ENCODE data around the gene SCGB1D1.
A peak's percentile ranks its signal among the peaks of the same experiment; 100 is the strongest.

SCGB1D1 gene

DNA sequence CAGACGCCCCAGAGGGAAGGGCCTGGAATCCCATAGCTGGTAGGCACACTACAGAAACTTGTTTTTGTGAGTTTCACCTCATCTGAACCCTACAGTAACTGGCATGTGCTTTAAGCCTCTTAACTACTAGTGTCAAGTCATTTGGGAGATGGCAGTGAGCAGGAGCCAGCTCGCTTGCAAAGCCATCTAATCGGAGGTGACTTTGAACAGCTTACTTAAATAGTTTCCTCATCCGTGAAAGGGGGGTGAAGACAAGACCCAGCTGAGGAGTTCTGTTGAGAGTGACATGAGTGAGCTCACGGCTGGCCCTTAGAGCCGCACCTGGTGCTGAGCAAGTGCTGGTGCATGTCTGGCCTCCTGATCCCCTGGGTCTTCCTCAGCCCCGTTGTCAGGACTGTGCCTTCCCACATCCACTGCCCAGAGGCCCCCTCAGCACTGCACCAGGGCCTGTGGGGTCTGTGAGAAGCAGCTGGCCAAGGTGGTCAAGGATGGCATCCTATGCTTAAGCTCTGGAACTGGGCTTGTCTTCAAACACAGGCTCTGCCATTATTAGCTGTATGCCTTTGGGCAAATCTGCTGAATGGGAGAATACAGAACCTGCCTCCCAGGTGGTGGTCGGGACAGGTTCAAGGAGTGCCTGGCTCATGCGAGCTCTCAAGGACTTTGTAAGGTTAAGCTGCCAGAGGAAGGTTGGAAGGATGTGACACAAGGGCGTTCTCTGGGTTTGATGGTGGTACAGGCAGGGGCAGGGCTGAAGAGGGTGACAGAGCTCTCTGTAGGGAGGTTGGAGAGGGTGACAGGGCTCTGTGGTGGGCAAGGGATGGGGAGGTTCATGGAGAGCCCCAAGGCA, 38.9 kb upstream of the SCGB1D1 start:
- DNase-seq (ENCODE audit: insufficient read length, low spot score) (no peak), FAIRE-seq (no peak)
- TF ChIP-seq POLR2A (IDR thresholded peaks at IDR 0.05; ENCODE audit: low read depth, low read length) = no peak

DNA sequence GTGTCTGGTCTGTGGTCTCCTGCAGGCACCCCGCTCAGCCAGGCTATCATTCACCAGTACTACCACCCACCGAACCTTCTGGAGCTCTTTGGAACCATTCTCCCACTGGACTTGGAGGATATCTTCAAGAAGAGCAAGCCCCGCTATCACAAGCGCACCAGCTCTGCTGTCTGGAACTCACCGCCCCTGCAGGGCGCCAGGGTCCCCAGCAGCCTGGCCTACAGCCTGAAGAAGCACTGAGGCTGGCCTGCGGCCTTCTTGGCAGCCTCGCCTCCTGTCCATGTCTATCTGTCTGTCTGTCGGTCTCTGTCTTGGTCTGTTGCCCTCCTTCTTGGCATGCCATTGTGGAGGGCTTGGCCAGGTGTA, 38.3 kb upstream of the SCGB1D1 start:
- no peak for TF ChIP-seq POLR2A (IDR thresholded peaks at IDR 0.05; ENCODE audit: low read depth, low read length)
- DNase-seq (ENCODE audit: insufficient read length, low spot score) (no peak), FAIRE-seq (no peak)

DNA sequence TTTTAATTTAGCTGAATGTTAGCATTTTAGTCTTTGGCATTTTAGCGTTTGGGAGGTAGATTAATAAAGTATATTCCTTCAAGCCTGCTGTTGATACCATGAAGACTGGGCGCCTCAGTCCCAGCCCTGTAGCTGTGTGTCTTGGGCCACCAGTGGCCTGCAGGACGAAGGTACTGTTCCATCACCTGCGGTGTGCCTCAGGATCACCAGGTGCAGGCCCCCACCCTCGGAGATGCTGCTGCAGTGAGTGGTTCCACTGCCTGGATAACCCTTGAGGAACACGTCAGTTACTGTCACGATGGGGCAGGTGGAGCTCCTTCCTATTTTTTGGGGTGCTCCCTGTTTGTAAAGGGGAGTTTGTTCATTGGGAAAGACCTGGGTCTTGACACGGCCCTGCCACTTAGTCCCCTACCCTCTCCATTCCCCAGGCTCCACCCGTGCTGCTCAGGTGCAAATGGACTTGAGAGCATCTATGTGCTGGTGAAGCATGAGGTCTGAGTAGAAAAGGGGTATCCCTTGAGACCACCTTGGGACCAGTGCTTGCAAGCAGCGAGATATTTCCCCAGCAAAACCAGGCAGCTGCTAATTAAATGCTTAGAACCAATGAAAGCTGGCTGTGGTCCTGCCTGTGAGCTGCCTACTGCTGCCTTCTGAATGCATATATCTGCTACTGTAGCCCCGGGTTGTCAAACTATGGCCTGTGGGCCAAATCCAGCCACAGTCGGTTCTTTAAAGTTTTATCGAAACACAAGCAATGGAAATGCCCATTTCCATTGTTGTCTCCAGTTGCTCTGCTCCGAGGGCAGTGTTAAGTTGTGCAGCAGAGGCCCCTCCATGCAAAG, 37.5 kb upstream of the SCGB1D1 start:
- DNase-seq (ENCODE audit: insufficient read length, low spot score) (no peak), FAIRE-seq (no peak)
- no peak for TF ChIP-seq POLR2A (IDR thresholded peaks at IDR 0.05; ENCODE audit: low read depth, low read length)

DNA sequence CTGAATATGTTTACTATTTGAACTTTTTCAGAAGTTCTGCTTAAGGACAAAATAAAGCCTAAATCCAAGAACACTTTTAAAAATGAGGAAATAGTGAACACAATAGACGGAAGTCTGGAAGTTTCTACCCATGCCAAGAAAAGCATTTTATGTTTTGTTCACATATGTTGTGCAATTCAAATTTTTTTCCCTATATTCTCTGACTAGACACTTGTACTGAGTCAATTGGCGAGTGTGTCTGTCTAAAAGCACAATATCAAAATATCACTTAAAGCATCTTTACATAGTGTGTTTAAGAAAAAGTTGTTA, 37.0 kb upstream of the SCGB1D1 start:
- no peak for DNase-seq (ENCODE audit: insufficient read length, low spot score)
- TF ChIP-seq POLR2A (IDR thresholded peaks at IDR 0.05; ENCODE audit: low read depth, low read length) = no peak
- no peak for FAIRE-seq

DNA sequence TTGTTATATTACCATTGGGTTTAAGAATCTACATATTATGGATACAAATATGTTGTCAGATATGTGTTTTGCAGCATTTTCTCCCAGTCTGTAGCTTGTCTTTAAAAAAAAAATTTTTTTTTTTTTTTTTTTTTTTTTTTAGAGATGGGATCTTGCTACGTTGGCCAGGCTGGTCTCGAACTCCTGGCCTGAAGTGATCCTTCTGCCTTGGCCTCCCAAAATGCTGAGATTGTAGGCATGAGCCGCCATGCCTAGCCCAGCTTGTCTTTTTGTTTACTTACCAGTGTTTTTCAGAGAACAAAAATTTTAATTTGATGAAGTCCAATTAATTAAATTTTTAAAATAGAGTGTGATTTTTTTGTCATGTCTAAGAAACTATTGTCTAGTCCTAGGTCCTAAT, 36.4 kb upstream of the SCGB1D1 start:
- FAIRE-seq = no peak
- TF ChIP-seq POLR2A (IDR thresholded peaks at IDR 0.05; ENCODE audit: low read depth, low read length) = no peak
- DNase-seq (ENCODE audit: insufficient read length, low spot score) = no peak

DNA sequence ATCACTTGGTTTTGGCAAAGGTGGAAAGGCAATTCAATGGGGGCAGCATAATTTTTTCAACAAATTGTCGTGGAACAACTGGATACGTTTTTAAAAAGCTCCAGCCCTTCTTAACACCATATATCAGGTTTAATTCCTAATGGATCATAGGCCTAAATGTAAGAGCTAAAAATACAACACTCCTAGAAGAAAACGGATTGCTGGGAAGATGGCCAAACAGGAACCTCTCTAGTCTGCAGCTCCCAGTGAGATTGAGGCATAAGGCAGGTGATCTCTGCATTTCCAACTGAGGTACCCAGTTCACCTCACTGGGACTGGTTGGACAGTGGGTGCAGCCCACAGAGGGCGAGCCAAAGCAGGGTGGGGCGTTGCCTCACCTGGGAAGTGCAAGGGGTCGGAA, 32.4 kb upstream of the SCGB1D1 start:
- no peak for FAIRE-seq

DNA sequence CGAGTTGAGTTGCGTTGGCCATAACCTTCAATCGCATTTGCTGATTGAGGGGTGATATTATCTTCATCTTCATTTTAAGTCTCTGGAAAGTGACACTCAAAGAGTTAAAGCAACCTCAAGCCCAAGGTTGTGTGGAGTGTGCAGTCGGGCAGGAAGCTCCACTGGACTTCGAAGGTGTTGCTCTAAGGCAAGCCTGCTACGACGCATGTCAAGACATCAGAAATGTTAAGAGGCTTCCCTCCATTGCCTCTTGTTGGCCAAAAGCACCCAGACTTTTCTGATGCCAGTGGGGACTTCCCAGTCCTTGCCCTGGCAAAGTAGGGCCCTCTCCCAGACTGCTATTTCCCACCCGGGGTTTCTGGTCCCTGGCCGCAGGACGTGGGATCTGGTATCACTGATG, 23.6 kb upstream of the SCGB1D1 start:
- DNase-seq (ENCODE audit: insufficient read length, low spot score) = no peak
- no peak for TF ChIP-seq POLR2A (IDR thresholded peaks at IDR 0.05; ENCODE audit: low read depth, low read length)
- FAIRE-seq = no peak

More for the DNA sequence above, 32.4 kb upstream of the SCGB1D1 start:
- TF ChIP-seq POLR2A (IDR thresholded peaks at IDR 0.05; ENCODE audit: low read depth, low read length) = no peak
- no peak for DNase-seq (ENCODE audit: insufficient read length, low spot score)

DNA sequence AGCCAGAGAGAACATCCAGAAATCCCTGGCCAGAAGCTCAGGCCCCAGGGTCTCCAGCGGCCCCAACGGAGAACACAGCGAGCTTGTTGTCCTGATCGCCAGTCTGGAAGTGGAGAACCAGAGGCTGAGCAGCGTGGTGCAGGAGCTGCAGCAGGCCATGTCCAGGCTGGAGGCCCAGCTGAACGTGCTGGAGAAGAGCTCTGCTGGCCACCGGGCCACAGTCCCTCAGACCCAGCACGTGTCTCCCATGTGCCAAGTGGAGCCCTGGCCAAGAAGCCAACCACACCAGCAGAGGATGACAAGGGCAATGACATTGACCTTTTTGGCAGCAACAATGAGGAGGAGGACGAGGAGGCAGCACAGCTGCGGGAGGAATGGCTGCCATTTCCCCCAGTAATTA, 20.6 kb upstream of the SCGB1D1 start:
- TF ChIP-seq POLR2A (IDR thresholded peaks at IDR 0.05; ENCODE audit: low read depth, low read length) = no peak
- DNase-seq (ENCODE audit: insufficient read length, low spot score) = no peak
- no peak for FAIRE-seq

DNA sequence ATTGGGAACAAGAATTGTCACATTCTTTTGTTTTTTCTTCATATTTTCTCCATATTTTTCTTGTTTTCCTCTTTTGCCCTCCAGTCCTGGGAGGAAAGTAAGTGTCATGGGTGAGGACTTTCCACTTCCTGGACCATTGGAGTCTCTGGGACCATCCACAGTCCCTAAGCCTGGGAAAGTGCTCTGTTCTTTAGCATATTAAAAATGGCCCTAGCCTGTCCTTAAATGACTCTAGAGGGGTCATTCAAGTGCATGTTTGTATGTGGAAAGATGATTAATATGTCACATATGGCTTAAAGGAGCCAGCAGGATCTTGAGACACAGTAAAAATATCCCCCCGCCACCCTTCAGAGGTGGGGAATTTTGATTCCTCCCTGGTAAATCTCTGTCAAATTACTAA, 20.1 kb upstream of the SCGB1D1 start:
- FAIRE-seq (no peak), DNase-seq (ENCODE audit: insufficient read length, low spot score) (no peak)
- no peak for TF ChIP-seq POLR2A (IDR thresholded peaks at IDR 0.05; ENCODE audit: low read depth, low read length)

DNA sequence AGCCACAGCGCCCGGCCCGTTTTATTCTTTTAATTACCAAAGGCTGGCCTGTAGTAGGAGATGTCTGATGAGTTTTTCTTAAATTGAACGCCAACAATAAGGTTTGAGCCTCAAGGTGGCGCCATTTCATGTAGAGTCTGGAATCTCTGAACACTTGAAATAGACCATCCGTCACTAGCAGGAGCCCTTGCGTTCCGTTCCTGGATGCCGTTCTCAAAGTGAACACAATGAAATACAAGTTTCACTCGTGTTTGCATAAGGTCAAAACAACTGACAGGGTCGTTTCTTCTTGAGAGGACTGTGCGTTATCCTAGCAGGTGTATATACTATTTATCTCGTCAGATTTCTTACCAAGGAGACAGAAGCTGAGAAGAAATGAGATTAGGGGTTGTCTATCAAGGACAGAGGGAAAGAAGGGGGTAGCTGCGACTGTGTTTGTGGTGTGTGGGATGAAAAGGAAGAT, 18.7 kb upstream of the SCGB1D1 start:
- TF ChIP-seq POLR2A (IDR thresholded peaks at IDR 0.05; ENCODE audit: low read depth, low read length) = no peak
- DNase-seq (ENCODE audit: insufficient read length, low spot score) (peak; percentile 42), FAIRE-seq (peak; percentile 89)

DNA sequence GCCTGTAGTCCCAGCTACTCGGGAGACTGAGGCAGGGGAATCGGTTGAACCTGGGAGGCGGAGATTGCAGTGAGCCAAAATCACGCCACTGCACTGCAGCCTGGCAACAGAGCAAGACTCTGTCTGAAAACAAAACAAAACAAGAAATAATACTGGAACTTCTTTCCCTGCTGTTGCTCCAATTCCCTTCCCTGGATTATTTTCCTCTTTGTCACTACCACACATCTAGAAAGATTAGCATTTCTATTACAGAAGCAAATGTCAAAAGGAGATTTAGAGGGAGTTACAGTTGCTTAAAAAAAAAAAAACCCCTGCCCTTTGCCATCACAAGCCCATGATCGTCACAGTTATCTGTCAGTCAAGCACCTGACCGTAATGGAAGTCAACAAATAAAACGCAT, 17.7 kb upstream of the SCGB1D1 start:
- TF ChIP-seq POLR2A (IDR thresholded peaks at IDR 0.05; ENCODE audit: low read depth, low read length) = no peak
- no peak for DNase-seq (ENCODE audit: insufficient read length, low spot score)
- no peak for FAIRE-seq

DNA sequence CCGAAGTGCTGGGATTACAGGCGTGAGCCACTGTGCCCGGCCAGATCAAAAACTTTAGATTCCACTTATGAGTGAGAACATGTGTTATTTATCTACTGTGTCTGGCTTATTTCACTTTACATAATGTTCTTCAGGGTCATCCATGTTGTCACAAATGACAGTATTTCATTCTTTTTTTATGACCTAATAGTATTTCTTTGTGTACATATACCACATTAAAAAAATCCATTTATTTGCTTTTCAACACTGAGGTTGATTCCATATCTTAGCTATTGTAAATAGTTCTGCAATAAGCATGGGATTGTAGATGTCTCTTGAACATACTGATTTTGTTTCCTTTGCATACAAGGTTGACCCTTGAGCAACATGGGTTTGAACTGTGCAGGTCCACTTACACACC, 13.2 kb upstream of the SCGB1D1 start:
- TF ChIP-seq POLR2A (IDR thresholded peaks at IDR 0.05; ENCODE audit: low read depth, low read length) = no peak
- no peak for DNase-seq (ENCODE audit: insufficient read length, low spot score)
- no peak for FAIRE-seq

DNA sequence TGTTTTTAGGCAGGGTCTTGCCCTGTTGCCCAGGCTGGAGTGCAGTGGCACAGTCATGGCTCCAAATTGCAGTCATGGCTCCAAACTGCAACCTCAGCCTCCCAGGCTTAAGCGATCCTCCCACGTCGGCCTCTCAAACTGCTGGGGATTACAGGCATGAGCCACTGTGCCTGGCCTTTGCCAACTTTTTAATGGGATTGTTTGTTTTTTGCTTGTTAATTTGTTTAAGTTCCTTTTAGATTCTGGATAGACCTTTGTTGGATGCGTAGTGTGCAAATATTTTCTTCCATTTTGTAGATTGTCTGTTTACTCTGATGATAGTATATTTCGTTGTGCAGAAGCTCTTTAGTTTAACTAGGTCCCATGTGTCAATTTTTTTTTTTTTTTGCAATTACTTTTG, 10.0 kb upstream of the SCGB1D1 start:
- DNase-seq (ENCODE audit: insufficient read length, low spot score) (no peak), FAIRE-seq (no peak)
- TF ChIP-seq POLR2A (IDR thresholded peaks at IDR 0.05; ENCODE audit: low read depth, low read length) = no peak

DNA sequence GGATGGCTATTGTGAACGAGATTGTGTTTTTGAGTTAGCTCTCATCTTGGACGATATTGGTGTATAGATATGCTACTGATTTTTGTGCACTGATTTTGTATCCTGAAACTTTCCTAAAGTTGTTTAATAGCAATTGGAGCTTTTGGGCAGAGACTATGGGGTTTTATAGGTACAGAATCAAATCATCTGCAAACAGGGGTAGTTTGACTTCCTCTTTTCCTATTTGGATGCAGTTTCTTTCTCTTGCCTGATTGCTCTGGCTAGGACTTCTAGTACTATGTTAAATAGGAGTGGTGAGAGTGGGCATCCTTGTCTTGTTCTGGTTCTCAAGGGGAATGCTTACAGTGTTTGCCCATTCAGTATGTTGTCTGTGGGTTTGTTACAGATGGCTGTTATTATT, 8.9 kb upstream of the SCGB1D1 start:
- no peak for DNase-seq (ENCODE audit: insufficient read length, low spot score)
- no peak for FAIRE-seq
- TF ChIP-seq POLR2A (IDR thresholded peaks at IDR 0.05; ENCODE audit: low read depth, low read length) = no peak
